ENCODE data around the gene GRM4. TPM values are rescaled to one million over a fixed set of nuclear protein-coding genes. Genes with fewer than 3 reads are reported as not detected.

Gene GRM4
- total and polyA plus RNA-seq, 9 donors = under 0.01 to 0.37 (median 0.08) TPM; not detected in 2

- no peak overlapping the region for H3K4me3 ChIP-seq
- no peaks in the 10 kb centered on the region for H3K27me3 ChIP-seq
- H3K36me3 ChIP-seq = no peaks in the 10 kb centered on the region
- H3K9me3 ChIP-seq = no peaks in the 10 kb centered on the region
- TF ChIP-seq POLR2A (IDR thresholded peaks at IDR 0.05) = no peak
- TF ChIP-seq CTCF (IDR thresholded peaks at IDR 0.05) = no peak
- no peak for TF ChIP-seq EP300 (IDR thresholded peaks at IDR 0.05)
- WGBS, 3 donors = 77 to 88% (median 78%) methylated on average over 6 of the region's 6 CpGs
- no peaks in the 10 kb centered on the region for H3K4me1 ChIP-seq (ENCODE audit: insufficient read depth)
- intact Hi-C loops (cut with DNase I) = loop anchor here in 1 of 4 donors (5.0 kb wide), 1 partner anchor 1396 kb away; no protein-coding TSS in a partner anchor
- no peak for DNase-seq
- H3K27ac ChIP-seq = no peak overlapping the region
Observed at GRCh38 chr6:34041385-34041784, 104.5 kb downstream of the GRM4 start.

- Histone ChIP-seq H3K27me3 (no peaks in the 10 kb centered on the region), H3K4me3 (no peak overlapping the region), H3K9me3 (no peaks in the 10 kb centered on the region), H3K27ac (no peak overlapping the region), H3K36me3 (no peaks in the 10 kb centered on the region), H3K4me1 (ENCODE audit: insufficient read depth) (no peaks in the 10 kb centered on the region)
- DNase-seq = no peak
- intact Hi-C loops (cut with DNase I) = loop anchor here in 1 of 4 donors (5.0 kb wide), 1 partner anchor 1397 kb away; no protein-coding TSS in a partner anchor
- WGBS, 3 donors = 48 to 62% (median 48%) methylated on average over 11 of the region's 11 CpGs
- TF ChIP-seq EP300 (IDR thresholded peaks at IDR 0.05) (no peak), CTCF (IDR thresholded peaks at IDR 0.05) (no peak), POLR2A (IDR thresholded peaks at IDR 0.05) (no peak)
Observed at GRCh38 chr6:34039943-34040342, 105.9 kb downstream of the GRM4 start.

DNA sequence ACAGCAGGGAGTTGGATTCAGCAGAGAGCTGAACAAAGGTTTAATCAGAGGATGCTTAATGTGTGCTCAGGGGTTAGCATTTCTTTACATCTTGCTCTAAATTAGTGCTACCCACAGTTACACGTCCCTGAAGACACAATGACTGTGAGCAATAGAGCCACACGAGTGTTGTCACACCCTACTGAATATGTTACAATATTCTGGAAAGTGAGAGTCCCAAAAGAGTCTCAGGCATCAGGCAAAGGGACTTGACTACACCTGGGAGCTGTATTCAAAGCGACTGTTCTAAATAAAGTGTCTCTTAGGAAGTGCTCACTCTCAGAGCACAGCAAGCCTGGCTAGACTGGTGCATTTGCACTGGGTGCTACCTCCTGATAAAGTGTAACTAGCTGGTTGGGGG, 108.7 kb downstream of the GRM4 start:
- Histone ChIP-seq H3K4me3 (no peak overlapping the region), H3K27me3 (no peaks in the 10 kb centered on the region), H3K9me3 (no peaks in the 10 kb centered on the region), H3K27ac (no peak overlapping the region), H3K4me1 (ENCODE audit: insufficient read depth) (no peaks in the 10 kb centered on the region), H3K36me3 (no peaks in the 10 kb centered on the region)
- intact Hi-C loops (cut with DNase I) = no loop called here
- no peak for DNase-seq
- TF ChIP-seq POLR2A (IDR thresholded peaks at IDR 0.05) (no peak), CTCF (IDR thresholded peaks at IDR 0.05) (no peak), EP300 (IDR thresholded peaks at IDR 0.05) (no peak)
- 74 to 78% (median 74%) methylated on average over 3 of the region's 3 CpGs for WGBS, 3 donors

- no peak for TF ChIP-seq CTCF (IDR thresholded peaks at IDR 0.05)
- TF ChIP-seq POLR2A (IDR thresholded peaks at IDR 0.05) = no peak
- no peak for TF ChIP-seq EP300 (IDR thresholded peaks at IDR 0.05)
- no peaks in the 10 kb centered on the region for H3K4me1 ChIP-seq (ENCODE audit: insufficient read depth)
- 93 to 96% (median 96%) methylated on average over 19 to 20 of the region's 20 CpGs for WGBS, 3 donors
- H3K4me3 ChIP-seq = no peak overlapping the region
- H3K9me3 ChIP-seq = no peaks in the 10 kb centered on the region
- H3K36me3 ChIP-seq = no peaks in the 10 kb centered on the region
- no peak overlapping the region for H3K27ac ChIP-seq
- intact Hi-C loops (cut with DNase I) = no loop called here
- DNase-seq = no peak
- H3K27me3 ChIP-seq = no peaks in the 10 kb centered on the region
Observed at GRCh38 chr6:34036357-34037069, 109.4 kb downstream of the GRM4 start.

Data from ovary (tissue), 9 donors.